HepG2 (cell line): ENCODE results near the gene RGCC. TPM values are rescaled to one million over a fixed set of nuclear protein-coding genes. Genes with fewer than 3 reads are reported as not detected.

ENCODE experiments used
- ATAC-seq: fragments of 200-7000 bp; cut with Tn5 transposase; 3 replicates; pipeline ENCODE4 v1.9.1; 2020; ENCODE audit warnings: mild to moderate bottlenecking, moderate library complexity
- BruUV-seq: library from RNA; stranded (reverse); fragments of 400-500 nt; replicated peaks from 2 replicates; lab custom pipeline; 2021; lab: Mats Ljungman, UMichigan
- CTCF ChIA-PET: fragments of 300-600 bp; formaldehyde crosslinking; extraction: SDS; loops from one replicate; lab custom pipeline; 2021; ENCODE audit warnings: low total read pairs, inconsistent platforms, low intra/inter-chr PET ratio; lab: Yijun Ruan, JAX
- POLR2A ChIA-PET: fragments of 350-600 bp; sonication (Branson Sonifier 250); formaldehyde crosslinking; loops from one replicate; lab custom pipeline; 2020; ENCODE audit warnings: antibody characterized with exemption, inconsistent platforms; lab: Yijun Ruan, JAX
- DNase-seq: peaks from one replicate; pipeline ENCODE4 v3.0.0-alpha.2; 2015; ENCODE audit warnings: low spot score
- FAIRE-seq: peaks from 3 replicates; lab custom pipeline; 2011; peaks lifted over from hg19 to GRCh38; lab: Jason Lieb, UNC
- H2AFZ ChIP-seq: one replicate; pipeline ENCODE4 v1.6.1; 2011; ENCODE audit warnings: low read length, inconsistent platforms
- H3K27ac ChIP-seq: fragments of 300-600 bp; 3 replicates; pipeline ENCODE4 v1.8.0; 2011; ENCODE audit warnings: mixed run types, mild to moderate bottlenecking, mixed read lengths, low read length, inconsistent platforms; ENCODE audit not compliant: insufficient read depth; ENCODE audit errors: extremely low read length
- H3K27me3 ChIP-seq, 2 experiments: fragments of 200-600 bp in 1 of 2; 2 replicates in 1 of 2; 3 replicates in 1 of 2; pipeline versions ENCODE4 v1.6.0 to v1.8.0; 2011; ENCODE audit warnings: low read length in 2 of 2, mild to moderate bottlenecking in 2 of 2, moderate library complexity in 2 of 2, inconsistent platforms in 1 of 2; ENCODE audit not compliant: insufficient read depth in 2 of 2, control insufficient read depth in 1 of 2
- H3K36me3 ChIP-seq, 2 experiments: fragments of 200-600 bp in 1 of 2; replicated peaks in 1 of 2; 2 replicates in 1 of 2; 3 replicates in 1 of 2; pipeline versions ENCODE4 v1.5.1 to v1.8.0; 2011; ENCODE audit warnings: low read length in 2 of 2, inconsistent platforms in 1 of 2; ENCODE audit not compliant: insufficient read depth in 2 of 2, control insufficient read depth in 1 of 2
- H3K4me1 ChIP-seq: 2 replicates; pipeline ENCODE4 v1.5.1; 2012; ENCODE audit warnings: low read length, inconsistent platforms; ENCODE audit not compliant: insufficient read depth
- H3K4me2 ChIP-seq: 2 replicates; pipeline ENCODE4 v1.6.0; 2011; ENCODE audit warnings: low read depth, low read length, inconsistent platforms
- H3K4me3 ChIP-seq, 3 experiments: fragments of 200-600 bp in 1 of 3; sonication (generic), shearing (Covaris generic) in 1 of 3; replicated peaks in 1 of 3; 2 replicates each; pipeline ENCODE4 v1.5.1; 2011 to 2016; ENCODE audit warnings: low read length in 3 of 3, inconsistent platforms in 2 of 3, low read depth in 2 of 3, mild to moderate bottlenecking in 2 of 3, control low read depth in 1 of 3, mixed read lengths in 1 of 3; ENCODE audit not compliant: insufficient read depth in 1 of 3
- H3K79me2 ChIP-seq: one replicate; pipeline ENCODE4 v1.6.1; 2011; ENCODE audit warnings: low read length, inconsistent platforms; ENCODE audit not compliant: insufficient read depth
- H3K9ac ChIP-seq: 2 replicates; pipeline ENCODE4 v1.6.0; 2011; ENCODE audit warnings: mild to moderate bottlenecking, low read depth, low read length, inconsistent platforms; ENCODE audit not compliant: insufficient read depth
- H3K9me3 ChIP-seq: 2 replicates; pipeline ENCODE4 v1.5.1; 2012; ENCODE audit warnings: mild to moderate bottlenecking, low read length
- H4K20me1 ChIP-seq: 2 replicates; pipeline ENCODE4 v1.6.0; 2011; ENCODE audit warnings: inconsistent platforms, mild to moderate bottlenecking, low read length, moderate library complexity; ENCODE audit not compliant: insufficient read depth
- ATF1 ChIP-seq: IDR thresholded peaks from 2 replicates; pipeline ENCODE4 v1.6.1; 2016; ENCODE audit warnings: mild to moderate bottlenecking, control low read depth
- ATM ChIP-seq: fragments of 450-650 bp; IDR thresholded peaks from 2 replicates; pipeline ENCODE4 v1.7.1; 2017; ENCODE audit warnings: mild to moderate bottlenecking, borderline replicate concordance
- DPF2 ChIP-seq: sonication (generic); formaldehyde crosslinking; IDR thresholded peaks from 2 replicates; pipeline ENCODE4 v1.4.0; 2020; ENCODE audit warnings: mild to moderate bottlenecking, low read depth, missing genetic modification reagents, borderline replicate concordance
- HNF4A ChIP-seq: sonication (generic); formaldehyde crosslinking; IDR thresholded peaks from 2 replicates; pipeline ENCODE4 v1.4.0; 2020; ENCODE audit warnings: missing genetic modification reagents
- MLX ChIP-seq: IDR thresholded peaks from 2 replicates; pipeline ENCODE4 v1.6.1; 2016
- MTA3 ChIP-seq: sonication (generic); formaldehyde crosslinking; IDR thresholded peaks from 2 replicates; pipeline ENCODE4 v1.4.0; 2020; ENCODE audit warnings: missing genetic modification reagents
- NKX3-1 ChIP-seq: sonication (generic); formaldehyde crosslinking; IDR thresholded peaks from 2 replicates; pipeline ENCODE4 v1.5.0; 2020; ENCODE audit warnings: missing genetic modification reagents
- NR0B2 ChIP-seq: sonication (generic); formaldehyde crosslinking; IDR thresholded peaks from 2 replicates; pipeline ENCODE4 v1.4.0; 2020; ENCODE audit warnings: mild to moderate bottlenecking, missing genetic modification reagents
- PBX2 ChIP-seq: IDR thresholded peaks from 2 replicates; pipeline ENCODE4 v1.6.1; 2016; ENCODE audit warnings: control low read depth
- ZFY ChIP-seq: sonication (generic); formaldehyde crosslinking; IDR thresholded peaks from 2 replicates; pipeline ENCODE4 v1.4.0; 2020; ENCODE audit warnings: missing genetic modification reagents
- ZNF235 ChIP-seq: sonication (generic); formaldehyde crosslinking; IDR thresholded peaks from 2 replicates; pipeline ENCODE4 v1.8.1; 2023; ENCODE audit warnings: mild to moderate bottlenecking, missing genetic modification reagents, borderline replicate concordance
- ZNF280B ChIP-seq: sonication (generic); formaldehyde crosslinking; IDR thresholded peaks from 2 replicates; pipeline ENCODE4 v1.5.0; 2020; ENCODE audit warnings: missing genetic modification reagents, mild to moderate bottlenecking, borderline replicate concordance
- ZNF382 ChIP-seq: sonication (generic); formaldehyde crosslinking; IDR thresholded peaks from 2 replicates; pipeline ENCODE4 v1.5.0; 2020; ENCODE audit warnings: missing genetic modification reagents, mild to moderate bottlenecking, borderline replicate concordance
- ZNF878 ChIP-seq: sonication (generic); formaldehyde crosslinking; IDR thresholded peaks from 2 replicates; pipeline ENCODE4 v1.8.1; 2023; ENCODE audit warnings: mild to moderate bottlenecking, missing genetic modification reagents, moderate library complexity
- ZNF883 ChIP-seq: sonication (generic); formaldehyde crosslinking; IDR thresholded peaks from 2 replicates; pipeline ENCODE4 v1.5.1; 2020; ENCODE audit warnings: mild to moderate bottlenecking, missing genetic modification reagents; ENCODE audit errors: not compliant biosample characterization
- WGBS: methylation state at CpG from one replicate; pipeline ENCODE4 v1.1.6; 2017; ENCODE audit warnings: low lambda C conversion rate; 5-methylcytosine and 5-hydroxymethylcytosine counted together
- in situ Hi-C: cut with HindIII; loops from 2 replicates; pipeline ENCODE4 v1.10.0; 2017; ENCODE audit warnings: low pct_unique_long_range_greater_than_20kb; ENCODE audit not compliant: extremely low pct_ligation_motif_present
- intact Hi-C: fragments of 100-400 bp; cut with micrococcal nuclease; formaldehyde crosslinking; loops from one replicate; pipeline ENCODE4 v1.10.0; 2022; ENCODE audit not compliant: unreplicated experiment
- polyA plus RNA-seq, 8 experiments: library from polyadenylated mRNA; depleted of rRNA in 3 of 8; stranded (reverse) in 7 of 8; unstranded in 1 of 8; fragments of >200 nt; fragmentation: Illumina TruSeq in 4 of 8; extraction: Trizol in 4 of 8; gene quantifications; 2 replicates each; pipeline versions ENCODE4 v1.2.1 to v1.2.3, GENCODE V29; 2011 to 2016; ENCODE audit warnings: low read depth in 4 of 8, missing spikeins in 1 of 8, mixed read lengths in 1 of 8; ENCODE audit not compliant: insufficient read depth in 1 of 8
- total RNA-seq, 5 experiments: library from RNA; depleted of rRNA; stranded (reverse); fragments of >200 nt; fragmentation: Illumina TruSeq; extraction: Trizol; gene quantifications; 2 replicates each; pipeline ENCODE4 v1.2.3, GENCODE V29; 2016; ENCODE audit warnings: low read depth in 1 of 5

The RGCC gene
- total and polyA plus RNA-seq, 2 of the 13 experiments (the other 11 are each of a cell fraction or from before 2014, with no cell fraction given), result 0.20 to 8.4 TPM

GRCh38 chr13:41500511-41500910, 43.2 kb downstream of the RGCC start:
- FAIRE-seq, result no peak
- no peak overlapping the region for H2AFZ ChIP-seq
- in situ Hi-C loops, result no loop called here
- no peak for DNase-seq
- ChIA-PET POLR2A (no interaction called here), CTCF (no interaction called here)
- no peak overlapping the region for H3K9ac ChIP-seq
- ATAC-seq, result no peak
- H3K4me2 ChIP-seq, result no peak overlapping the region
- 6% methylated on average over 5 of the region's 5 CpGs for WGBS
- H3K79me2 ChIP-seq, result no peaks in the 10 kb centered on the region
- H3K9me3 ChIP-seq, result no peaks in the 10 kb centered on the region
- no peak for TF ChIP-seq NKX3-1
- TF ChIP-seq, all 625 proteins: peak for 0
- H3K27me3 ChIP-seq, result no peaks in the 10 kb centered on the region; a peak in 1 of 5 replicates
- H3K4me3 ChIP-seq, result no peak overlapping the region
- BruUV-seq, result no TSS peak
- no peak overlapping the region for H3K27ac ChIP-seq
- H4K20me1 ChIP-seq, result no peaks in the 10 kb centered on the region
- H3K4me1 ChIP-seq, result peaks cover 17% of the 10 kb centered on the region
- H3K36me3 ChIP-seq, result no peaks in the 10 kb centered on the region
- intact Hi-C loops, result no loop called here

- in situ Hi-C loops, result no loop called here
- TF ChIP-seq ZNF280B (CRISPR knock-in tag) (no peak), ZFY (CRISPR knock-in tag) (no peak), ZNF878 (CRISPR knock-in tag) (no peak), HNF4A (CRISPR knock-in tag) (no peak), MTA3 (CRISPR knock-in tag) (no peak), ZNF382 (no peak), NR0B2 (no peak), ZNF883 (CRISPR knock-in tag) (no peak), MLX (CRISPR knock-in tag) (no peak), ATM (no peak), ZNF235 (CRISPR knock-in tag) (no peak), DPF2 (CRISPR knock-in tag) (no peak), PBX2 (CRISPR knock-in tag) (no peak), ATF1 (CRISPR knock-in tag) (no peak)
Observed at GRCh38 chr13:41501281-41501680, 43.9 kb downstream of the RGCC start.

More at GRCh38 chr13:41501281-41501680, 43.9 kb downstream of the RGCC start:
- CTCF ChIA-PET, result no interaction called here
- no peaks in the 10 kb centered on the region for H4K20me1 ChIP-seq
- no peaks in the 10 kb centered on the region for H3K9me3 ChIP-seq
- no peaks in the 10 kb centered on the region for H3K79me2 ChIP-seq
- ATAC-seq (no peak), DNase-seq (no peak), FAIRE-seq (no peak)
- no TSS peak for BruUV-seq
- H3K36me3 ChIP-seq, result no peaks in the 10 kb centered on the region
- no peak overlapping the region for H2AFZ ChIP-seq
- intact Hi-C loops, result no loop called here
- H3K27me3 ChIP-seq, result no peaks in the 10 kb centered on the region; a peak in 1 of 5 replicates
- H3K4me2 ChIP-seq, result no peak overlapping the region
- no peak overlapping the region for H3K9ac ChIP-seq
- POLR2A ChIA-PET, result interaction anchor here (1.0 kb wide), 1 partner anchor 9 kb away, joined by 3 read pairs; no protein-coding TSS in a partner anchor
- no peak overlapping the region for H3K27ac ChIP-seq
- no peak overlapping the region for H3K4me3 ChIP-seq
- WGBS, result 52% methylated on average over 4 of the region's 4 CpGs
- peaks cover 14% of the 10 kb centered on the region for H3K4me1 ChIP-seq
